GM13977 (cell line): ENCODE results near the gene TRIM72.

Source experiments
- DNase-seq: peaks from one replicate; pipeline ENCODE4 v3.0.0; 2012; ENCODE audit warnings: low spot score
- CTCF ChIP-seq: IDR thresholded peaks from 2 replicates; pipeline ENCODE4 v1.5.1; 2012; ENCODE audit warnings: mild to moderate bottlenecking, control low read depth; ENCODE audit not compliant: insufficient read depth; ENCODE audit errors: extremely low read depth, missing control alignments
- in situ Hi-C: fragments of 300-500 bp; cut with MboI; formaldehyde crosslinking; loops from one replicate; pipeline ENCODE4 v1.12.0; 2022; ENCODE audit warnings: low sequenced_read_pairs, low pct_unique_long_range_greater_than_20kb, mixed read lengths, inconsistent platforms; ENCODE audit not compliant: unreplicated experiment

TRIM72 gene

GRCh38 chr16:31248344-31248743, 34.4 kb downstream of the TRIM72 start:
- no peak for TF ChIP-seq CTCF
- DNase-seq, result no peak
- in situ Hi-C loops, result no loop called here

GRCh38 chr16:31250782-31251384, 37.0 kb downstream of the TRIM72 start:
- no peak for DNase-seq
- TF ChIP-seq CTCF, result no peak
- in situ Hi-C loops, result no loop called here

GRCh38 chr16:31251435-31251834, 37.5 kb downstream of the TRIM72 start:
- in situ Hi-C loops, result no loop called here
- DNase-seq, result no peak
- no peak for TF ChIP-seq CTCF

GRCh38 chr16:31253642-31254045, 39.7 kb downstream of the TRIM72 start:
- in situ Hi-C loops, result no loop called here
- no peak for DNase-seq
- TF ChIP-seq CTCF, result no peak

- no peak for DNase-seq
- in situ Hi-C loops, result no loop called here
- TF ChIP-seq CTCF, result no peak
Measured at GRCh38 chr16:31256466-31256865, 42.5 kb downstream of the TRIM72 start.

GRCh38 chr16:31258366-31258765, 44.4 kb downstream of the TRIM72 start:
- no peak for TF ChIP-seq CTCF
- no peak for DNase-seq
- in situ Hi-C loops, result no loop called here
